GM12872 (cell line): Measurements from ENCODE around the gene SFMBT1.

Experiments
- TF ChIP-seq, protein P1 (sequence below): IDR thresholded peaks from 3 replicates; pipeline ENCODE4 v1.5.1; 2011; ENCODE audit warnings: low read depth, mild to moderate bottlenecking, low read length, moderate library complexity; ENCODE audit not compliant: insufficient read depth

SFMBT1 gene

GRCh38 chr3:53040351-53040820, 5.5 kb downstream of the SFMBT1 start:
- TF ChIP-seq, protein P1, sequence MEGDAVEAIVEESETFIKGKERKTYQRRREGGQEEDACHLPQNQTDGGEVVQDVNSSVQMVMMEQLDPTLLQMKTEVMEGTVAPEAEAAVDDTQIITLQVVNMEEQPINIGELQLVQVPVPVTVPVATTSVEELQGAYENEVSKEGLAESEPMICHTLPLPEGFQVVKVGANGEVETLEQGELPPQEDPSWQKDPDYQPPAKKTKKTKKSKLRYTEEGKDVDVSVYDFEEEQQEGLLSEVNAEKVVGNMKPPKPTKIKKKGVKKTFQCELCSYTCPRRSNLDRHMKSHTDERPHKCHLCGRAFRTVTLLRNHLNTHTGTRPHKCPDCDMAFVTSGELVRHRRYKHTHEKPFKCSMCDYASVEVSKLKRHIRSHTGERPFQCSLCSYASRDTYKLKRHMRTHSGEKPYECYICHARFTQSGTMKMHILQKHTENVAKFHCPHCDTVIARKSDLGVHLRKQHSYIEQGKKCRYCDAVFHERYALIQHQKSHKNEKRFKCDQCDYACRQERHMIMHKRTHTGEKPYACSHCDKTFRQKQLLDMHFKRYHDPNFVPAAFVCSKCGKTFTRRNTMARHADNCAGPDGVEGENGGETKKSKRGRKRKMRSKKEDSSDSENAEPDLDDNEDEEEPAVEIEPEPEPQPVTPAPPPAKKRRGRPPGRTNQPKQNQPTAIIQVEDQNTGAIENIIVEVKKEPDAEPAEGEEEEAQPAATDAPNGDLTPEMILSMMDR, result no peak

- TF ChIP-seq, protein P1, result no peak
Measured at GRCh38 chr3:53039376-53039752, 6.5 kb downstream of the SFMBT1 start.

- TF ChIP-seq, protein P1, result no peak
Measured at GRCh38 chr3:53038679-53039375, 7.0 kb downstream of the SFMBT1 start.

GRCh38 chr3:53035825-53036619, 9.9 kb downstream of the SFMBT1 start:
- TF ChIP-seq, protein P1, result no peak

- TF ChIP-seq, protein P1, result no peak
Measured at GRCh38 chr3:53032609-53033008, 13.3 kb downstream of the SFMBT1 start.

GRCh38 chr3:53030619-53031449, 15.0 kb downstream of the SFMBT1 start:
- TF ChIP-seq, protein P1, result no peak

DNA sequence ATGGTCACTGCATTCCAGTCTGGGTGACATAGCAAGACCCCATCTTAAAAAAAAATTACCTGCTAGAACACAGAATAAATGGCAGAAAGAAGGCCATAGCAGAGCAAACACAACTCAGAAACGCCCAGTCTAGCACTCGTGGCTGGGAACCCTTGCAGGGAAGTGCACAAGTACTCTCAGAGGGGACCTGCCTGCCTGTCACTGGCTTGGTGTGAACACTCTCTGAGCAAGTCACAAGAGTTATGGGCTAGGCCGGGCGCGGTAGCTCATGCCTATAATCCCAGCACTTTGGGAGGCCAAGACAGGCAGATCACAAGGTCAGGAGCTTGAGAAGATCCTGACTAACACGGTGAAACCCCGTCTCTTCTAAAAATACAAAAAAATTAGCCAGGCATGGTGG, 17.2 kb downstream of the SFMBT1 start:
- TF ChIP-seq, protein P1, result no peak
